GDM1 (cell line): ENCODE measurements around the gene C6.

Source experiments
- DNase-seq: peaks from one replicate; lab custom pipeline; 2025; lab: John Stamatoyannopoulos, UW

C6 gene

GRCh38 chr5:41122459-41122858 lies 90.9 kb downstream of the C6 start:
- DNase-seq: no peak

- DNase-seq: no peak
Observed at GRCh38 chr5:41120600-41120999, 92.7 kb downstream of the C6 start.

- DNase-seq: no peak
Observed at GRCh38 chr5:41118177-41118576, 95.2 kb downstream of the C6 start.

GRCh38 chr5:41115281-41115680 lies 98.1 kb downstream of the C6 start:
- DNase-seq: no peak

GRCh38 chr5:41112486-41113455 lies 100.6 kb downstream of the C6 start:
- no peak for DNase-seq

GRCh38 chr5:41109186-41109585 lies 104.1 kb downstream of the C6 start:
- DNase-seq: no peak

GRCh38 chr5:41102341-41102740 lies 111.0 kb downstream of the C6 start:
- DNase-seq: no peak

- DNase-seq: no peak
Observed at GRCh38 chr5:41097642-41098041, 115.7 kb downstream of the C6 start.

GRCh38 chr5:41095324-41096101 lies 117.8 kb downstream of the C6 start:
- DNase-seq: no peak

- no peak for DNase-seq
Observed at GRCh38 chr5:41094871-41095270, 118.5 kb downstream of the C6 start.

GRCh38 chr5:41093803-41094202 lies 119.5 kb downstream of the C6 start:
- DNase-seq: no peak
